B cell (primary cell): ENCODE data around the gene ITGB1BP1. TPM values are rescaled to one million over a fixed set of nuclear protein-coding genes. Genes with fewer than 3 reads are reported as not detected.

Experiments used
- ATAC-seq: fragments of 200-7000 bp; cut with Tn5 transposase; one replicate; pipeline ENCODE4 v1.10.0; 2021; ENCODE audit warnings: low read depth, mild to moderate bottlenecking, moderate number of reproducible peaks, moderate library complexity
- CTCF ChIA-PET: fragments of 350-600 bp; sonication (Branson Sonifier 250); formaldehyde crosslinking; loops from one replicate; lab custom pipeline; 2021; ENCODE audit warnings: antibody characterized with exemption, inconsistent platforms; lab: Charles Lee
- POLR2A ChIA-PET: fragments of 350-600 bp; sonication (Branson Sonifier 250); formaldehyde crosslinking; loops from one replicate; lab custom pipeline; 2021; ENCODE audit warnings: antibody characterized with exemption; lab: Charles Lee
- DNase-seq: peaks from one replicate; pipeline ENCODE4 v3.0.0; 2013
- H2AFZ ChIP-seq: 2 replicates; pipeline ENCODE4 v1.6.1; 2012; ENCODE audit warnings: mild to moderate bottlenecking, low read depth, low read length; ENCODE audit not compliant: insufficient read depth, poor library complexity, severe bottlenecking
- H3K27ac ChIP-seq, 2 donors: 1 replicate in 1 of 2; 2 replicates in 1 of 2; pipeline ENCODE4 v1.5.1; 2012 to 2013; ENCODE audit warnings: low read length in 2 of 2, mild to moderate bottlenecking in 2 of 2, moderate library complexity in 1 of 2
- H3K27me3 ChIP-seq, 4 experiments: fragments of 200-600 bp in 1 of 4; sonication (generic) in 1 of 4; replicated peaks in 1 of 4; 1 replicate in 2 of 4; 2 replicates in 2 of 4; pipeline versions ENCODE4 v1.6.1 to v1.7.0; 2013 to 2016; ENCODE audit warnings: low read length in 3 of 4, mild to moderate bottlenecking in 2 of 4, mixed read lengths in 1 of 4, moderate library complexity in 1 of 4; ENCODE audit not compliant: insufficient read depth in 4 of 4, control insufficient read depth in 3 of 4; ENCODE audit errors: control extremely low read depth in 1 of 4
- H3K36me3 ChIP-seq, 2 experiments: replicated peaks in 1 of 2; 1 replicate in 1 of 2; 2 replicates in 1 of 2; pipeline versions ENCODE4 v1.6.1 to v1.7.1; 2013; ENCODE audit warnings: low read length in 1 of 2; ENCODE audit not compliant: insufficient read depth in 2 of 2, control insufficient read depth in 1 of 2; ENCODE audit errors: control extremely low read depth in 1 of 2, extremely low read depth in 1 of 2
- H3K4me1 ChIP-seq, 2 donors: fragments of 200-600 bp in 1 of 2; sonication (generic) in 1 of 2; 1 replicate in 1 of 2; 2 replicates in 1 of 2; pipeline versions ENCODE4 v1.5.1 to v1.6.1; 2013 to 2017; ENCODE audit warnings: low read length in 2 of 2; ENCODE audit not compliant: control insufficient read depth in 2 of 2, insufficient read depth in 2 of 2
- H3K4me2 ChIP-seq: replicated peaks from 2 replicates; pipeline ENCODE3; 2012; ENCODE audit warnings: mild to moderate bottlenecking, low read depth, low read length; ENCODE audit not compliant: poor library complexity, severe bottlenecking
- H3K4me3 ChIP-seq, 5 experiments: fragments of 200-600 bp in 1 of 5; sonication (generic) in 1 of 5; 1 replicate in 3 of 5; 2 replicates in 2 of 5; pipeline versions ENCODE4 v1.5.1 to v1.7.0; 2011 to 2016; ENCODE audit warnings: low read length in 4 of 5, mild to moderate bottlenecking in 4 of 5, low read depth in 2 of 5, control low read depth in 1 of 5, moderate library complexity in 1 of 5; ENCODE audit not compliant: insufficient read depth in 1 of 5; ENCODE audit errors: control extremely low read depth in 1 of 5, extremely low read depth in 1 of 5
- H3K79me2 ChIP-seq: fragments of 200-600 bp; sonication (generic); one replicate; pipeline ENCODE4 v1.6.0; 2016; ENCODE audit warnings: low read length; ENCODE audit not compliant: control insufficient read depth, insufficient read depth
- H3K9ac ChIP-seq: fragments of 200-600 bp; sonication (generic); 2 replicates; pipeline ENCODE4 v1.6.1; 2017; ENCODE audit warnings: mild to moderate bottlenecking, low read length, moderate library complexity
- H3K9me3 ChIP-seq, 3 donors: one replicate each; pipeline versions ENCODE4 v1.6.1 to v1.7.1; 2013; ENCODE audit warnings: low read length in 2 of 3; ENCODE audit not compliant: control insufficient read depth in 2 of 3, insufficient read depth in 1 of 3; ENCODE audit errors: control extremely low read depth in 1 of 3
- H4K20me1 ChIP-seq: 2 replicates; pipeline ENCODE4 v1.6.0; 2012; ENCODE audit warnings: mild to moderate bottlenecking, low read length; ENCODE audit not compliant: insufficient read depth, control insufficient read depth, poor library complexity, severe bottlenecking
- H3K27ac Mint-ChIP-seq: one replicate; pipeline ENCODE4 v1.8.0; 2021; ENCODE audit warnings: mixed read lengths
- H3K27me3 Mint-ChIP-seq: one replicate; pipeline ENCODE4 v1.8.0; 2021; ENCODE audit warnings: mixed read lengths
- H3K4me1 Mint-ChIP-seq: one replicate; pipeline ENCODE4 v1.8.0; 2021; ENCODE audit warnings: mixed read lengths
- H3K4me3 Mint-ChIP-seq: one replicate; pipeline ENCODE4 v1.8.0; 2021; ENCODE audit warnings: mixed read lengths
- H3K9me3 Mint-ChIP-seq: one replicate; pipeline ENCODE4 v1.8.0; 2022; ENCODE audit warnings: mixed read lengths; ENCODE audit not compliant: insufficient read depth
- CTCF ChIP-seq: fragments of 200-600 bp; IDR thresholded peaks from one replicate; pipeline ENCODE4 v1.8.0; 2022; ENCODE audit warnings: antibody characterized with exemption, mild to moderate bottlenecking
- EZH2 ChIP-seq: IDR thresholded peaks from 2 replicates; pipeline ENCODE4 v1.6.1; 2012; ENCODE audit warnings: borderline replicate concordance, low read depth, mild to moderate bottlenecking, moderate library complexity, low read length; ENCODE audit not compliant: insufficient read depth, poor library complexity, severe bottlenecking
- WGBS: methylation state at CpG from one replicate; pipeline ENCODE4 v1.1.5; 2013; ENCODE audit warnings: missing lambda C conversion rate; ENCODE audit not compliant: insufficient coverage; 5-methylcytosine and 5-hydroxymethylcytosine counted together
- intact Hi-C: fragments of 100-400 bp; cut with micrococcal nuclease; formaldehyde crosslinking; loops from one replicate; pipeline ENCODE4 v1.10.0; 2022
- polyA plus RNA-seq: library from polyadenylated mRNA; depleted of rRNA; stranded (reverse); fragments of >200 nt; gene quantifications from 2 replicates; pipeline ENCODE4 v1.2.3, GENCODE V29; 2012
- total RNA-seq, 2 donors: library from RNA; stranded (reverse); fragments of 120-200 nt in 1 of 2; gene quantifications; 1 replicate in 1 of 2; 2 replicates in 1 of 2; pipeline versions ENCODE4 v1.2.3 to v1.2.4, GENCODE V29; 2013 to 2022

ITGB1BP1 gene
- total and polyA plus RNA-seq, 2 donors (not counting 1 experiment from before 2014, with no cell fraction given) = 25.7 to 47.1 TPM

DNA sequence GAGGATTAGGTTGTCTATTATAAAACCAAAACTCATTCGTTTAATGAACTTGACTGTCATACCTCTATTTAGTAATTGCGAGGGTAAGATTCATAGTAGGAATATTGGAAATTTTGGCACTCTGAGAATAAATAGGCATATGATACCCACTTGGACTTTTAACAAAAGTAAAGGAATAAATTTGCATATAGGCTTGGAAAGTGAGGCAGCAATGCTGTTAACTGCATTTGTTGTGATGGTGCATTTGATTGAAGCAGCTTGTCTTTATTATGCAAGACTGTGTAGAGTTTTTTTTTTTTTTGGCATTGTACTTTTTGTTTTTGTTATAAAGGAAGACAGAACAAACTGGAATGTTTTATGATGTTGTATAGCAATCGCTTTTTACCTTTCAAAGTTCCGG is 18.9 kb downstream of the ITGB1BP1 start:
- ATAC-seq = no peak
- no peaks in the 10 kb centered on the region for H3K27me3 ChIP-seq
- no peak overlapping the region for H3K4me3 ChIP-seq
- H4K20me1 ChIP-seq = no peaks in the 10 kb centered on the region
- ChIA-PET POLR2A (no interaction called here), CTCF (no interaction called here)
- DNase-seq = no peak
- H3K79me2 ChIP-seq = no peaks in the 10 kb centered on the region
- no peak overlapping the region for H3K4me3 Mint-ChIP-seq
- no peak overlapping the region for H3K4me2 ChIP-seq
- no peak overlapping the region for H3K27ac ChIP-seq
- H3K27me3 Mint-ChIP-seq = peaks cover 4% of the 10 kb centered on the region
- no peak overlapping the region for H3K9ac ChIP-seq
- no CpG with 5 or more reads among the region's 4 CpGs for WGBS
- no peaks in the 10 kb centered on the region for H3K4me1 ChIP-seq
- H3K9me3 ChIP-seq = no peaks in the 10 kb centered on the region
- no peaks in the 10 kb centered on the region for H3K9me3 Mint-ChIP-seq
- no peak overlapping the region for H2AFZ ChIP-seq
- H3K36me3 ChIP-seq = peaks cover 13 to 28% of the 10 kb centered on the region in 2 experiments
- H3K27ac Mint-ChIP-seq = no peak overlapping the region
- H3K4me1 Mint-ChIP-seq = no peaks in the 10 kb centered on the region
- TF ChIP-seq CTCF (no peak), EZH2 (no peak)
- intact Hi-C loops = no loop called here

GRCh38 chr2:9403924-9404323 is 19.4 kb downstream of the ITGB1BP1 start:
- no peak overlapping the region for H3K27ac ChIP-seq
- no peaks in the 10 kb centered on the region for H3K4me1 Mint-ChIP-seq
- no peak overlapping the region for H3K4me3 ChIP-seq
- no peak overlapping the region for H2AFZ ChIP-seq
- TF ChIP-seq EZH2 = no peak
- no peak for TF ChIP-seq CTCF
- H3K4me2 ChIP-seq = no peak overlapping the region
- H3K27me3 ChIP-seq = no peaks in the 10 kb centered on the region
- no peaks in the 10 kb centered on the region for H3K9me3 Mint-ChIP-seq
- DNase-seq (no peak), ATAC-seq (no peak)
- H3K79me2 ChIP-seq = no peaks in the 10 kb centered on the region
- no peaks in the 10 kb centered on the region for H3K9me3 ChIP-seq
- no peak overlapping the region for H3K27ac Mint-ChIP-seq
- CTCF ChIA-PET = no interaction called here
- H3K4me3 Mint-ChIP-seq = no peak overlapping the region
- no CpG with 5 or more reads among the region's 2 CpGs for WGBS
- POLR2A ChIA-PET = no interaction called here
- no peaks in the 10 kb centered on the region for H4K20me1 ChIP-seq
- no peak overlapping the region for H3K9ac ChIP-seq
- H3K27me3 Mint-ChIP-seq = peaks cover 4% of the 10 kb centered on the region
- H3K4me1 ChIP-seq = no peaks in the 10 kb centered on the region
- intact Hi-C loops = no loop called here
- peaks cover 10 to 25% of the 10 kb centered on the region in 2 experiments for H3K36me3 ChIP-seq
